Measurements from ENCODE around the gene PTPRK.

DNA sequence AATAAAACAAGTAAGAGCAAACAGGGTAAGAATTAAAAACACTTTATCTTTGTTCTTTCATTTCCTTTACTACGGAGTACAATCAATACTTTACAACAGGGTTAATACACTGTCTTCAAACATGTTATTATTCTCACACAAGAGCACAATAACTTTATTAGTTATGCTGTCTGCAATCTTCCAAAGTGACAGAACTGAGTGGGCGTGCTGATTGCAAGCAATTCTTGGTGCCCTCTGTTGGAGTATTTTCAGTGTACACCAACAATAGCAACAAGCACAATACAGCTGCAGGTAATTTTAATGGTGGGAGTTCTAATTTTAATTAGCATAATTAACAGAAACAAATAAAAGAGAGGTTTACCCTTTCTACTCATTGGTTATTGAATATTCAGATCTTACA, 33.9 kb upstream of the PTPRK start:
- TF ChIP-seq, protein P1, sequence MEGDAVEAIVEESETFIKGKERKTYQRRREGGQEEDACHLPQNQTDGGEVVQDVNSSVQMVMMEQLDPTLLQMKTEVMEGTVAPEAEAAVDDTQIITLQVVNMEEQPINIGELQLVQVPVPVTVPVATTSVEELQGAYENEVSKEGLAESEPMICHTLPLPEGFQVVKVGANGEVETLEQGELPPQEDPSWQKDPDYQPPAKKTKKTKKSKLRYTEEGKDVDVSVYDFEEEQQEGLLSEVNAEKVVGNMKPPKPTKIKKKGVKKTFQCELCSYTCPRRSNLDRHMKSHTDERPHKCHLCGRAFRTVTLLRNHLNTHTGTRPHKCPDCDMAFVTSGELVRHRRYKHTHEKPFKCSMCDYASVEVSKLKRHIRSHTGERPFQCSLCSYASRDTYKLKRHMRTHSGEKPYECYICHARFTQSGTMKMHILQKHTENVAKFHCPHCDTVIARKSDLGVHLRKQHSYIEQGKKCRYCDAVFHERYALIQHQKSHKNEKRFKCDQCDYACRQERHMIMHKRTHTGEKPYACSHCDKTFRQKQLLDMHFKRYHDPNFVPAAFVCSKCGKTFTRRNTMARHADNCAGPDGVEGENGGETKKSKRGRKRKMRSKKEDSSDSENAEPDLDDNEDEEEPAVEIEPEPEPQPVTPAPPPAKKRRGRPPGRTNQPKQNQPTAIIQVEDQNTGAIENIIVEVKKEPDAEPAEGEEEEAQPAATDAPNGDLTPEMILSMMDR (IDR thresholded peaks at IDR 0.05), result peak in 3 of 6 experiments; percentile 7 to 25 (median 17)
- TF ChIP-seq POLR2A (IDR thresholded peaks at IDR 0.05), result no peak
